GM23338 (cell line): Measurements from ENCODE around the gene MCTP2. TPM values are rescaled to one million over a fixed set of nuclear protein-coding genes. Genes with fewer than 3 reads are reported as not detected.

ENCODE experiments used
- ATAC-seq: fragments of 200-7000 bp; cut with Tn5 transposase; 3 replicates; pipeline ENCODE4 v1.9.1; 2020
- DNase-seq: peaks from one replicate; pipeline ENCODE4 v3.0.0-alpha.2; 2015; ENCODE audit warnings: low spot score
- H2AFZ ChIP-seq: fragments of 200-600 bp; sonication (generic); 2 replicates; pipeline ENCODE4 v1.8.0; 2016; ENCODE audit warnings: antibody characterized with exemption, mild to moderate bottlenecking, moderate library complexity
- H3F3A ChIP-seq: fragments of 200-600 bp; sonication (generic); replicated peaks from 2 replicates; pipeline ENCODE4 v1.8.0; 2017; ENCODE audit warnings: antibody characterized with exemption, mixed run types, low read depth
- H3K27ac ChIP-seq: fragments of 200-600 bp; sonication (generic); 2 replicates; pipeline ENCODE4 v1.6.1; 2016; ENCODE audit warnings: low read depth
- H3K27me3 ChIP-seq: fragments of 200-600 bp; sonication (generic); 2 replicates; pipeline ENCODE4 v1.8.0; 2016; ENCODE audit warnings: mild to moderate bottlenecking, mixed run types, moderate library complexity; ENCODE audit not compliant: insufficient read depth
- H3K36me3 ChIP-seq: fragments of 200-600 bp; sonication (generic); 2 replicates; pipeline ENCODE4 v1.8.0; 2016; ENCODE audit warnings: mild to moderate bottlenecking; ENCODE audit not compliant: insufficient read depth
- H3K4me1 ChIP-seq: fragments of 200-600 bp; sonication (generic); 2 replicates; pipeline ENCODE4 v1.8.0; 2016; ENCODE audit warnings: mild to moderate bottlenecking, moderate library complexity; ENCODE audit not compliant: insufficient read depth
- H3K4me2 ChIP-seq: fragments of 200-600 bp; sonication (generic); 2 replicates; pipeline ENCODE4 v1.7.1; 2017; ENCODE audit warnings: mixed run types
- H3K4me3 ChIP-seq: fragments of 200-600 bp; sonication (generic); 2 replicates; pipeline ENCODE4 v1.6.1; 2016; ENCODE audit warnings: mixed run types
- H3K79me2 ChIP-seq: fragments of 200-600 bp; sonication (generic); replicated peaks from 2 replicates; pipeline ENCODE4 v1.8.0; 2017; ENCODE audit warnings: mild to moderate bottlenecking; ENCODE audit not compliant: insufficient read depth
- H3K9me2 ChIP-seq: fragments of 200-600 bp; sonication (generic); 2 replicates; pipeline ENCODE4 v1.8.0; 2017; ENCODE audit not compliant: insufficient read depth
- H4K20me1 ChIP-seq: fragments of 200-600 bp; sonication (generic); replicated peaks from 2 replicates; pipeline ENCODE4 v1.8.0; 2017; ENCODE audit warnings: mild to moderate bottlenecking; ENCODE audit not compliant: insufficient read depth
- H3K27ac Mint-ChIP-seq: 2 replicates; pipeline ENCODE4 v1.8.0; 2020; ENCODE audit warnings: inconsistent platforms, mild to moderate bottlenecking, moderate library complexity, mixed read lengths
- H3K27me3 Mint-ChIP-seq: 3 replicates; pipeline ENCODE4 v1.8.0; 2022; ENCODE audit warnings: low read depth, mild to moderate bottlenecking, moderate library complexity, mixed read lengths, inconsistent platforms; ENCODE audit not compliant: insufficient read depth, poor library complexity
- H3K36me3 Mint-ChIP-seq: 3 replicates; pipeline ENCODE4 v1.8.0; 2021; ENCODE audit warnings: low read depth, mild to moderate bottlenecking, inconsistent platforms, moderate library complexity, mixed read lengths
- H3K4me1 Mint-ChIP-seq: 3 replicates; pipeline ENCODE4 v1.8.0; 2020; ENCODE audit warnings: mild to moderate bottlenecking, inconsistent platforms, mixed read lengths
- H3K4me3 Mint-ChIP-seq: 3 replicates; pipeline ENCODE4 v1.8.0; 2021; ENCODE audit warnings: moderate library complexity, mild to moderate bottlenecking, inconsistent platforms, mixed read lengths
- H3K9me3 Mint-ChIP-seq: 3 replicates; pipeline ENCODE4 v1.8.0; 2020; ENCODE audit warnings: moderate library complexity, mild to moderate bottlenecking, inconsistent platforms, mixed read lengths
- CREB1 ChIP-seq: fragments of 250-450 bp; sonication (Bioruptor Pico); IDR thresholded peaks from 2 replicates; pipeline ENCODE4 v1.5.0; 2020; ENCODE audit warnings: low read depth, mild to moderate bottlenecking, moderate library complexity
- EZH2 ChIP-seq: fragments of 200-600 bp; sonication (generic); IDR thresholded peaks from one replicate; pipeline ENCODE4 v1.8.0; 2017; ENCODE audit warnings: antibody characterized with exemption, mild to moderate bottlenecking, low read depth; ENCODE audit not compliant: unreplicated experiment
- EZH2phosphoT487 ChIP-seq: fragments of 200-600 bp; sonication (generic); IDR thresholded peaks from one replicate; pipeline ENCODE4 v1.8.1; 2018; ENCODE audit warnings: antibody characterized with exemption; ENCODE audit not compliant: unreplicated experiment
- JUNB ChIP-seq: IDR thresholded peaks from one replicate; pipeline ENCODE4 v1.6.1; 2016; ENCODE audit warnings: antibody characterized with exemption; ENCODE audit not compliant: unreplicated experiment
- NANOG ChIP-seq: IDR thresholded peaks from 2 replicates; pipeline ENCODE4 v1.6.1; 2016; ENCODE audit warnings: antibody characterized with exemption, borderline replicate concordance
- POLR2AphosphoS5 ChIP-seq: IDR thresholded peaks from 2 replicates; pipeline ENCODE4 v1.6.1; 2016; ENCODE audit warnings: antibody characterized with exemption, low read depth
- STAT1 ChIP-seq: IDR thresholded peaks from one replicate; pipeline ENCODE4 v1.6.1; 2016; ENCODE audit warnings: antibody characterized with exemption; ENCODE audit not compliant: unreplicated experiment
- ZNF114 ChIP-seq: fragments of 250-450 bp; sonication (Bioruptor Pico); IDR thresholded peaks from 2 replicates; pipeline ENCODE4 v1.5.0; 2020; ENCODE audit warnings: mild to moderate bottlenecking, moderate library complexity
- ZNF331 ChIP-seq: fragments of 250-450 bp; sonication (Bioruptor Pico); IDR thresholded peaks from 2 replicates; pipeline ENCODE4 v1.5.0; 2020; ENCODE audit warnings: low read depth, mild to moderate bottlenecking, moderate library complexity
- polyA plus RNA-seq: library from polyadenylated mRNA; unstranded; fragments of >200 nt; fragmentation: Nextera tagmentation; extraction: Ambion mirVana; gene quantifications from 2 replicates; pipeline ENCODE4 v1.2.1, GENCODE V29; 2016
- total RNA-seq: library from RNA; depleted of rRNA; stranded (reverse); fragments of >200 nt; shearing (Covaris generic); gene quantifications from 2 replicates; pipeline ENCODE4 v1.2.3, GENCODE V29; 2014
- TF ChIP-seq, protein P1 (sequence below): IDR thresholded peaks from 2 replicates; pipeline ENCODE4 v1.6.1; 2016; ENCODE audit warnings: antibody characterized with exemption
- TF ChIP-seq, protein P2 (sequence below): fragments of 250-450 bp; sonication (Bioruptor Pico); IDR thresholded peaks from 2 replicates; pipeline ENCODE4 v1.5.0; 2020; ENCODE audit warnings: mild to moderate bottlenecking, moderate library complexity
- TF ChIP-seq, protein P3 (sequence below): IDR thresholded peaks from one replicate; pipeline ENCODE4 v1.6.1; 2018; ENCODE audit warnings: antibody characterized with exemption; ENCODE audit not compliant: unreplicated experiment
- TF ChIP-seq, protein P4 (sequence below), 2 experiments: fragments of 200-600 bp in 1 of 2; sonication (generic) in 1 of 2; conservative IDR thresholded peaks; 2 replicates each; pipeline versions ENCODE4 v1.5.1 to v1.6.1; 2016 to 2017; ENCODE audit warnings: antibody characterized with exemption in 2 of 2, low read depth in 2 of 2, mild to moderate bottlenecking in 2 of 2, moderate library complexity in 1 of 2

The MCTP2 gene
- total and polyA plus RNA-seq, 2 experiments from 2014 or later, result 1.8 to 5.5 TPM

DNA sequence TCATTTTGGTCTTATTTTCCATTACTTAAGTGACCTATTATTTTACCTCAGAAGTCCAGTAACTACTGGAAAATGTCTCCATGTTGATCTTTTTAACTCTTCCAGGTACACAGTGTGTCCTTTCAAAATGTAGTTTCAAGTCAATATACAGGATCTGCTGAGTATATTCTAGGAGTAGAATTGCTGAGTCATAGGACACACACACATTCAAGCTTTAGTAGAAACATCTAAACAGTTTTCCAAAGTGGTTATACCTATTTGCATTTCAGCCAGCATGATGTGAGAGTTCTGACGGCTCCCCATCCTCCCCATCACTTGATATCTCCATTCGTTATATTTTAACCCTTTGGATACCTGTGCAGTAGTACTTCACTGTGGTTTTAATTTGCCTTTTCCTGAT, 271.9 kb downstream of the MCTP2 start:
- H3K4me3 ChIP-seq, result no peak overlapping the region
- H3K4me2 ChIP-seq, result no peak overlapping the region
- TF ChIP-seq, protein P1, sequence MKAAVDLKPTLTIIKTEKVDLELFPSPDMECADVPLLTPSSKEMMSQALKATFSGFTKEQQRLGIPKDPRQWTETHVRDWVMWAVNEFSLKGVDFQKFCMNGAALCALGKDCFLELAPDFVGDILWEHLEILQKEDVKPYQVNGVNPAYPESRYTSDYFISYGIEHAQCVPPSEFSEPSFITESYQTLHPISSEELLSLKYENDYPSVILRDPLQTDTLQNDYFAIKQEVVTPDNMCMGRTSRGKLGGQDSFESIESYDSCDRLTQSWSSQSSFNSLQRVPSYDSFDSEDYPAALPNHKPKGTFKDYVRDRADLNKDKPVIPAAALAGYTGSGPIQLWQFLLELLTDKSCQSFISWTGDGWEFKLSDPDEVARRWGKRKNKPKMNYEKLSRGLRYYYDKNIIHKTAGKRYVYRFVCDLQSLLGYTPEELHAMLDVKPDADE, result no peak
- TF ChIP-seq EZH2 (no peak), STAT1 (no peak), JUNB (no peak), EZH2phosphoT487 (no peak), CREB1 (no peak), ZNF114 (CRISPR knock-in tag) (no peak), POLR2AphosphoS5 (no peak), NANOG (no peak), ZNF331 (CRISPR knock-in tag) (no peak)
- TF ChIP-seq, protein P2, sequence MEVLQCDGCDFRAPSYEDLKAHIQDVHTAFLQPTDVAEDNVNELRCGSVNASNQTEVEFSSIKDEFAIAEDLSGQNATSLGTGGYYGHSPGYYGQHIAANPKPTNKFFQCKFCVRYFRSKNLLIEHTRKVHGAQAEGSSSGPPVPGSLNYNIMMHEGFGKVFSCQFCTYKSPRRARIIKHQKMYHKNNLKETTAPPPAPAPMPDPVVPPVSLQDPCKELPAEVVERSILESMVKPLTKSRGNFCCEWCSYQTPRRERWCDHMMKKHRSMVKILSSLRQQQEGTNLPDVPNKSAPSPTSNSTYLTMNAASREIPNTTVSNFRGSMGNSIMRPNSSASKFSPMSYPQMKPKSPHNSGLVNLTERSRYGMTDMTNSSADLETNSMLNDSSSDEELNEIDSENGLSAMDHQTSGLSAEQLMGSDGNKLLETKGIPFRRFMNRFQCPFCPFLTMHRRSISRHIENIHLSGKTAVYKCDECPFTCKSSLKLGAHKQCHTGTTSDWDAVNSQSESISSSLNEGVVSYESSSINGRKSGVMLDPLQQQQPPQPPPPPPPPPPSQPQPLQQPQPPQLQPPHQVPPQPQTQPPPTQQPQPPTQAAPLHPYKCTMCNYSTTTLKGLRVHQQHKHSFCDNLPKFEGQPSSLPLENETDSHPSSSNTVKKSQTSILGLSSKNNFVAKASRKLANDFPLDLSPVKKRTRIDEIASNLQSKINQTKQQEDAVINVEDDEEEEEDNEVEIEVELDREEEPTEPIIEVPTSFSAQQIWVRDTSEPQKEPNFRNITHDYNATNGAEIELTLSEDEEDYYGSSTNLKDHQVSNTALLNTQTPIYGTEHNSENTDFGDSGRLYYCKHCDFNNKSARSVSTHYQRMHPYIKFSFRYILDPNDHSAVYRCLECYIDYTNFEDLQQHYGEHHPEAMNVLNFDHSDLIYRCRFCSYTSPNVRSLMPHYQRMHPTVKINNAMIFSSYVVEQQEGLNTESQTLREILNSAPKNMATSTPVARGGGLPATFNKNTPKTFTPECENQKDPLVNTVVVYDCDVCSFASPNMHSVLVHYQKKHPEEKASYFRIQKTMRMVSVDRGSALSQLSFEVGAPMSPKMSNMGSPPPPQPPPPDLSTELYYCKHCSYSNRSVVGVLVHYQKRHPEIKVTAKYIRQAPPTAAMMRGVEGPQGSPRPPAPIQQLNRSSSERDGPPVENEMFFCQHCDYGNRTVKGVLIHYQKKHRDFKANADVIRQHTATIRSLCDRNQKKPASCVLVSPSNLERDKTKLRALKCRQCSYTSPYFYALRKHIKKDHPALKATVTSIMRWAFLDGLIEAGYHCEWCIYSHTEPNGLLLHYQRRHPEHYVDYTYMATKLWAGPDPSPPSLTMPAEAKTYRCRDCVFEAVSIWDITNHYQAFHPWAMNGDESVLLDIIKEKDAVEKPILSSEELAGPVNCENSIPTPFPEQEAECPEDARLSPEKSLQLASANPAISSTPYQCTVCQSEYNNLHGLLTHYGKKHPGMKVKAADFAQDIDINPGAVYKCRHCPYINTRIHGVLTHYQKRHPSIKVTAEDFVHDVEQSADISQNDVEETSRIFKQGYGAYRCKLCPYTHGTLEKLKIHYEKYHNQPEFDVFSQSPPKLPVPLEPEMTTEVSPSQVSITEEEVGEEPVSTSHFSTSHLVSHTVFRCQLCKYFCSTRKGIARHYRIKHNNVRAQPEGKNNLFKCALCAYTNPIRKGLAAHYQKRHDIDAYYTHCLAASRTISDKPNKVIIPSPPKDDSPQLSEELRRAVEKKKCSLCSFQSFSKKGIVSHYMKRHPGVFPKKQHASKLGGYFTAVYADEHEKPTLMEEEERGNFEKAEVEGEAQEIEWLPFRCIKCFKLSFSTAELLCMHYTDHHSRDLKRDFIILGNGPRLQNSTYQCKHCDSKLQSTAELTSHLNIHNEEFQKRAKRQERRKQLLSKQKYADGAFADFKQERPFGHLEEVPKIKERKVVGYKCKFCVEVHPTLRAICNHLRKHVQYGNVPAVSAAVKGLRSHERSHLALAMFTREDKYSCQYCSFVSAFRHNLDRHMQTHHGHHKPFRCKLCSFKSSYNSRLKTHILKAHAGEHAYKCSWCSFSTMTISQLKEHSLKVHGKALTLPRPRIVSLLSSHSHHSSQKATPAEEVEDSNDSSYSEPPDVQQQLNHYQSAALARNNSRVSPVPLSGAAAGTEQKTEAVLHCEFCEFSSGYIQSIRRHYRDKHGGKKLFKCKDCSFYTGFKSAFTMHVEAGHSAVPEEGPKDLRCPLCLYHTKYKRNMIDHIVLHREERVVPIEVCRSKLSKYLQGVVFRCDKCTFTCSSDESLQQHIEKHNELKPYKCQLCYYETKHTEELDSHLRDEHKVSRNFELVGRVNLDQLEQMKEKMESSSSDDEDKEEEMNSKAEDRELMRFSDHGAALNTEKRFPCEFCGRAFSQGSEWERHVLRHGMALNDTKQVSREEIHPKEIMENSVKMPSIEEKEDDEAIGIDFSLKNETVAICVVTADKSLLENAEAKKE, result no peak
- TF ChIP-seq, protein P3, sequence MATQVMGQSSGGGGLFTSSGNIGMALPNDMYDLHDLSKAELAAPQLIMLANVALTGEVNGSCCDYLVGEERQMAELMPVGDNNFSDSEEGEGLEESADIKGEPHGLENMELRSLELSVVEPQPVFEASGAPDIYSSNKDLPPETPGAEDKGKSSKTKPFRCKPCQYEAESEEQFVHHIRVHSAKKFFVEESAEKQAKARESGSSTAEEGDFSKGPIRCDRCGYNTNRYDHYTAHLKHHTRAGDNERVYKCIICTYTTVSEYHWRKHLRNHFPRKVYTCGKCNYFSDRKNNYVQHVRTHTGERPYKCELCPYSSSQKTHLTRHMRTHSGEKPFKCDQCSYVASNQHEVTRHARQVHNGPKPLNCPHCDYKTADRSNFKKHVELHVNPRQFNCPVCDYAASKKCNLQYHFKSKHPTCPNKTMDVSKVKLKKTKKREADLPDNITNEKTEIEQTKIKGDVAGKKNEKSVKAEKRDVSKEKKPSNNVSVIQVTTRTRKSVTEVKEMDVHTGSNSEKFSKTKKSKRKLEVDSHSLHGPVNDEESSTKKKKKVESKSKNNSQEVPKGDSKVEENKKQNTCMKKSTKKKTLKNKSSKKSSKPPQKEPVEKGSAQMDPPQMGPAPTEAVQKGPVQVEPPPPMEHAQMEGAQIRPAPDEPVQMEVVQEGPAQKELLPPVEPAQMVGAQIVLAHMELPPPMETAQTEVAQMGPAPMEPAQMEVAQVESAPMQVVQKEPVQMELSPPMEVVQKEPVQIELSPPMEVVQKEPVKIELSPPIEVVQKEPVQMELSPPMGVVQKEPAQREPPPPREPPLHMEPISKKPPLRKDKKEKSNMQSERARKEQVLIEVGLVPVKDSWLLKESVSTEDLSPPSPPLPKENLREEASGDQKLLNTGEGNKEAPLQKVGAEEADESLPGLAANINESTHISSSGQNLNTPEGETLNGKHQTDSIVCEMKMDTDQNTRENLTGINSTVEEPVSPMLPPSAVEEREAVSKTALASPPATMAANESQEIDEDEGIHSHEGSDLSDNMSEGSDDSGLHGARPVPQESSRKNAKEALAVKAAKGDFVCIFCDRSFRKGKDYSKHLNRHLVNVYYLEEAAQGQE, result no peak
- TF ChIP-seq, protein P4, sequence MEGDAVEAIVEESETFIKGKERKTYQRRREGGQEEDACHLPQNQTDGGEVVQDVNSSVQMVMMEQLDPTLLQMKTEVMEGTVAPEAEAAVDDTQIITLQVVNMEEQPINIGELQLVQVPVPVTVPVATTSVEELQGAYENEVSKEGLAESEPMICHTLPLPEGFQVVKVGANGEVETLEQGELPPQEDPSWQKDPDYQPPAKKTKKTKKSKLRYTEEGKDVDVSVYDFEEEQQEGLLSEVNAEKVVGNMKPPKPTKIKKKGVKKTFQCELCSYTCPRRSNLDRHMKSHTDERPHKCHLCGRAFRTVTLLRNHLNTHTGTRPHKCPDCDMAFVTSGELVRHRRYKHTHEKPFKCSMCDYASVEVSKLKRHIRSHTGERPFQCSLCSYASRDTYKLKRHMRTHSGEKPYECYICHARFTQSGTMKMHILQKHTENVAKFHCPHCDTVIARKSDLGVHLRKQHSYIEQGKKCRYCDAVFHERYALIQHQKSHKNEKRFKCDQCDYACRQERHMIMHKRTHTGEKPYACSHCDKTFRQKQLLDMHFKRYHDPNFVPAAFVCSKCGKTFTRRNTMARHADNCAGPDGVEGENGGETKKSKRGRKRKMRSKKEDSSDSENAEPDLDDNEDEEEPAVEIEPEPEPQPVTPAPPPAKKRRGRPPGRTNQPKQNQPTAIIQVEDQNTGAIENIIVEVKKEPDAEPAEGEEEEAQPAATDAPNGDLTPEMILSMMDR (conservative IDR thresholded peaks at IDR 0.05; ENCODE audit: low read depth in 2 of 2), result no peak
- H3F3A ChIP-seq, result no peaks in the 10 kb centered on the region
- no peaks in the 10 kb centered on the region for H3K4me1 Mint-ChIP-seq
- DNase-seq (no peak), ATAC-seq (no peak)
- no peak overlapping the region for H3K27ac ChIP-seq
- no peaks in the 10 kb centered on the region for H3K36me3 ChIP-seq
- no peak overlapping the region for H3K27ac Mint-ChIP-seq
- no peak overlapping the region for H3K4me3 Mint-ChIP-seq
- H3K79me2 ChIP-seq, result no peaks in the 10 kb centered on the region
- no peaks in the 10 kb centered on the region; the same call in 2 of the 3 replicates for H3K36me3 Mint-ChIP-seq
- H3K27me3 Mint-ChIP-seq, result no peaks in the 10 kb centered on the region
- no peak overlapping the region for H2AFZ ChIP-seq
- no peaks in the 10 kb centered on the region for H3K9me2 ChIP-seq
- H4K20me1 ChIP-seq, result no peaks in the 10 kb centered on the region
- no peaks in the 10 kb centered on the region for H3K4me1 ChIP-seq
- H3K27me3 ChIP-seq, result no peaks in the 10 kb centered on the region
- H3K9me3 Mint-ChIP-seq, result peaks cover 6% of the 10 kb centered on the region; the same call in 1 of the 3 replicates
